ENCODE data around the gene UGGT2.
"Not testable (repeated sequence)": the region's sequence is repeated elsewhere in the genome, so short reads cannot be mapped to it uniquely, and the experiment has no call there.

UGGT2 gene

GRCh38 chr13:95955719-95956118 lies 97.5 kb downstream of the UGGT2 start:
- H3K27me3 ChIP-seq (ENCODE audit: control insufficient read depth in 1 of 2, insufficient read depth in 2 of 2, low read length in 2 of 2), result no peaks in the 10 kb centered on the region
- H3K27ac ChIP-seq (ENCODE audit: low read depth, low read length), result no peak overlapping the region
- H3K4me1 ChIP-seq (ENCODE audit: insufficient read depth, low read length), result no peaks in the 10 kb centered on the region
- no peak overlapping the region for H3K4me3 ChIP-seq (ENCODE audit: low read depth in 1 of 2, low read length in 2 of 2)
- H3K9ac ChIP-seq (ENCODE audit: low read length), result no peak overlapping the region
- H3K9me3 ChIP-seq (ENCODE audit: low read length), result no peaks in the 10 kb centered on the region
- H3K36me3 ChIP-seq (ENCODE audit: insufficient read depth, low read length), result no peaks in the 10 kb centered on the region

GRCh38 chr13:95955255-95955654 lies 97.9 kb downstream of the UGGT2 start:
- Histone ChIP-seq H3K36me3 (ENCODE audit: insufficient read depth, low read length) (no peaks in the 10 kb centered on the region), H3K27me3 (ENCODE audit: control insufficient read depth in 1 of 2, insufficient read depth in 2 of 2, low read length in 2 of 2) (no peaks in the 10 kb centered on the region), H3K27ac (ENCODE audit: low read depth, low read length) (no peak overlapping the region), H3K9ac (ENCODE audit: low read length) (no peak overlapping the region), H3K9me3 (ENCODE audit: low read length) (no peaks in the 10 kb centered on the region), H3K4me1 (ENCODE audit: insufficient read depth, low read length) (no peaks in the 10 kb centered on the region), H3K4me3 (ENCODE audit: low read depth in 1 of 2, low read length in 2 of 2) (no peak overlapping the region)

- no peaks in the 10 kb centered on the region for H3K36me3 ChIP-seq (ENCODE audit: insufficient read depth, low read length)
- H3K4me3 ChIP-seq (ENCODE audit: low read depth in 1 of 2, low read length in 2 of 2), result no peak overlapping the region
Observed at GRCh38 chr13:95954266-95954665, 98.9 kb downstream of the UGGT2 start.

GRCh38 chr13:95950103-95950502 lies 103.1 kb downstream of the UGGT2 start:
- no peaks in the 10 kb centered on the region for H3K36me3 ChIP-seq (ENCODE audit: insufficient read depth, low read length)
- no peak overlapping the region for H3K27ac ChIP-seq (ENCODE audit: low read depth, low read length)
- H3K9me3 ChIP-seq (ENCODE audit: low read length), result no peaks in the 10 kb centered on the region
- H3K9ac ChIP-seq (ENCODE audit: low read length), result no peak overlapping the region
- H3K27me3 ChIP-seq (ENCODE audit: control insufficient read depth in 1 of 2, insufficient read depth in 2 of 2, low read length in 2 of 2), result no peaks in the 10 kb centered on the region
- no peak overlapping the region for H3K4me3 ChIP-seq (ENCODE audit: low read depth in 1 of 2, low read length in 2 of 2)
- no peaks in the 10 kb centered on the region for H3K4me1 ChIP-seq (ENCODE audit: insufficient read depth, low read length)

More at GRCh38 chr13:95954266-95954665, 98.9 kb downstream of the UGGT2 start:
- Histone ChIP-seq H3K9me3 (ENCODE audit: low read length) (no peaks in the 10 kb centered on the region), H3K9ac (ENCODE audit: low read length) (no peak overlapping the region), H3K27me3 (ENCODE audit: control insufficient read depth in 1 of 2, insufficient read depth in 2 of 2, low read length in 2 of 2) (no peaks in the 10 kb centered on the region), H3K4me1 (ENCODE audit: insufficient read depth, low read length) (no peaks in the 10 kb centered on the region), H3K27ac (ENCODE audit: low read depth, low read length) (no peak overlapping the region)

- no peaks in the 10 kb centered on the region for H3K4me1 ChIP-seq (ENCODE audit: insufficient read depth, low read length)
- no peaks in the 10 kb centered on the region for H3K36me3 ChIP-seq (ENCODE audit: insufficient read depth, low read length)
- no peaks in the 10 kb centered on the region for H3K9me3 ChIP-seq (ENCODE audit: low read length)
- no peak overlapping the region for H3K27ac ChIP-seq (ENCODE audit: low read depth, low read length)
- no peak overlapping the region for H3K4me3 ChIP-seq (ENCODE audit: low read depth in 1 of 2, low read length in 2 of 2)
- H3K9ac ChIP-seq (ENCODE audit: low read length), result no peak overlapping the region
- no peaks in the 10 kb centered on the region for H3K27me3 ChIP-seq (ENCODE audit: control insufficient read depth in 1 of 2, insufficient read depth in 2 of 2, low read length in 2 of 2)
Observed at GRCh38 chr13:95948656-95949055, 104.5 kb downstream of the UGGT2 start.

- Histone ChIP-seq H3K27ac (ENCODE audit: low read depth, low read length) (no peak overlapping the region), H3K9ac (ENCODE audit: low read length) (no peak overlapping the region), H3K4me1 (ENCODE audit: insufficient read depth, low read length) (no peaks in the 10 kb centered on the region), H3K36me3 (ENCODE audit: insufficient read depth, low read length) (peaks cover 21% of the 10 kb centered on the region), H3K9me3 (ENCODE audit: low read length) (no peaks in the 10 kb centered on the region), H3K27me3 (ENCODE audit: control insufficient read depth in 1 of 2, insufficient read depth in 2 of 2, low read length in 2 of 2) (no peaks in the 10 kb centered on the region), H3K4me3 (ENCODE audit: low read depth in 1 of 2, low read length in 2 of 2) (no peak overlapping the region)
Observed at GRCh38 chr13:95937714-95938320, 115.4 kb downstream of the UGGT2 start.

GRCh38 chr13:95931300-95932025 lies 121.7 kb downstream of the UGGT2 start:
- Histone ChIP-seq H3K9ac (ENCODE audit: low read length) (no peak overlapping the region), H3K4me3 (ENCODE audit: low read depth in 1 of 2, low read length in 2 of 2) (no peak overlapping the region), H3K36me3 (ENCODE audit: insufficient read depth, low read length) (peaks cover 10% of the 10 kb centered on the region), H3K4me1 (ENCODE audit: insufficient read depth, low read length) (no peaks in the 10 kb centered on the region), H3K27me3 (ENCODE audit: control insufficient read depth in 1 of 2, insufficient read depth in 2 of 2, low read length in 2 of 2) (no peaks in the 10 kb centered on the region), H3K27ac (ENCODE audit: low read depth, low read length) (no peak overlapping the region), H3K9me3 (ENCODE audit: low read length) (no peaks in the 10 kb centered on the region)

- no peaks in the 10 kb centered on the region for H3K4me1 ChIP-seq (ENCODE audit: insufficient read depth, low read length)
- H3K36me3 ChIP-seq (ENCODE audit: insufficient read depth, low read length), result no peaks in the 10 kb centered on the region
- H3K27ac ChIP-seq (ENCODE audit: low read depth, low read length), result no peak overlapping the region
- H3K4me3 ChIP-seq (ENCODE audit: low read depth in 1 of 2, low read length in 2 of 2), result no peak overlapping the region
- H3K9me3 ChIP-seq (ENCODE audit: low read length), result no peaks in the 10 kb centered on the region
- H3K9ac ChIP-seq (ENCODE audit: low read length), result no peak overlapping the region
- H3K27me3 ChIP-seq (ENCODE audit: control insufficient read depth in 1 of 2, insufficient read depth in 2 of 2, low read length in 2 of 2), result no peaks in the 10 kb centered on the region
Observed at GRCh38 chr13:95929430-95929829, 123.8 kb downstream of the UGGT2 start.

- not testable (repeated sequence) for H3K36me3 ChIP-seq (ENCODE audit: insufficient read depth, low read length); H3K4me3 ChIP-seq (ENCODE audit: low read depth in 1 of 2, low read length in 2 of 2); H3K27ac ChIP-seq (ENCODE audit: low read depth, low read length); H3K27me3 ChIP-seq (ENCODE audit: control insufficient read depth in 1 of 2, insufficient read depth in 2 of 2, low read length in 2 of 2); H3K4me1 ChIP-seq (ENCODE audit: insufficient read depth, low read length); H3K9ac ChIP-seq (ENCODE audit: low read length); H3K9me3 ChIP-seq (ENCODE audit: low read length)
Observed at GRCh38 chr13:95928367-95928906, 124.8 kb downstream of the UGGT2 start.

- H3K9me3 ChIP-seq (ENCODE audit: low read length), result no peaks in the 10 kb centered on the region
- no peaks in the 10 kb centered on the region for H3K27me3 ChIP-seq (ENCODE audit: control insufficient read depth in 1 of 2, insufficient read depth in 2 of 2, low read length in 2 of 2)
- no peak overlapping the region for H3K27ac ChIP-seq (ENCODE audit: low read depth, low read length)
- H3K4me3 ChIP-seq (ENCODE audit: low read depth in 1 of 2, low read length in 2 of 2), result no peak overlapping the region
- no peaks in the 10 kb centered on the region for H3K36me3 ChIP-seq (ENCODE audit: insufficient read depth, low read length)
- no peak overlapping the region for H3K9ac ChIP-seq (ENCODE audit: low read length)
- no peaks in the 10 kb centered on the region for H3K4me1 ChIP-seq (ENCODE audit: insufficient read depth, low read length)
Observed at GRCh38 chr13:95926231-95926630, 127.0 kb downstream of the UGGT2 start.

GRCh38 chr13:95924389-95924994 lies 128.7 kb downstream of the UGGT2 start:
- Histone ChIP-seq H3K4me3 (ENCODE audit: low read depth in 1 of 2, low read length in 2 of 2) (no peak overlapping the region), H3K36me3 (ENCODE audit: insufficient read depth, low read length) (no peaks in the 10 kb centered on the region), H3K9ac (ENCODE audit: low read length) (no peak overlapping the region), H3K27ac (ENCODE audit: low read depth, low read length) (no peak overlapping the region), H3K4me1 (ENCODE audit: insufficient read depth, low read length) (no peaks in the 10 kb centered on the region), H3K9me3 (ENCODE audit: low read length) (no peaks in the 10 kb centered on the region), H3K27me3 (ENCODE audit: control insufficient read depth in 1 of 2, insufficient read depth in 2 of 2, low read length in 2 of 2) (no peaks in the 10 kb centered on the region)
